CD14-positive monocyte (primary cell): ENCODE results near the gene SVIL. TPM values are rescaled to one million over a fixed set of nuclear protein-coding genes. Genes with fewer than 3 reads are reported as not detected.

Source experiments
- DNase-seq, 3 donors: peaks; one replicate each; pipeline ENCODE4 v3.0.0-alpha.2; 2011 to 2022
- H2AFZ ChIP-seq: 2 replicates; pipeline ENCODE4 v1.6.0; 2012; ENCODE audit warnings: mild to moderate bottlenecking, low read depth, low read length, inconsistent platforms; ENCODE audit not compliant: insufficient read depth, poor library complexity, severe bottlenecking
- H3K27ac ChIP-seq, 2 donors: 1 replicate in 1 of 2; 2 replicates in 1 of 2; pipeline ENCODE4 v1.5.1; 2012 to 2013; ENCODE audit warnings: low read length in 2 of 2, control low read depth in 1 of 2, inconsistent platforms in 1 of 2, low read depth in 1 of 2, mild to moderate bottlenecking in 1 of 2
- H3K27me3 ChIP-seq, 2 donors: one replicate each; pipeline versions ENCODE4 v1.6.0 to v1.6.1; 2011 to 2013; ENCODE audit warnings: low read length in 2 of 2; ENCODE audit not compliant: control insufficient read depth in 2 of 2, insufficient read depth in 2 of 2
- H3K36me3 ChIP-seq, 2 donors: replicated peaks in 1 of 2; 1 replicate in 1 of 2; 2 replicates in 1 of 2; pipeline versions ENCODE4 v1.5.1 to v1.6.1; 2012 to 2013; ENCODE audit warnings: low read length in 2 of 2, control low read depth in 1 of 2, inconsistent platforms in 1 of 2, mild to moderate bottlenecking in 1 of 2; ENCODE audit not compliant: insufficient read depth in 2 of 2, control insufficient read depth in 1 of 2
- H3K4me1 ChIP-seq, 2 donors: 1 replicate in 1 of 2; 2 replicates in 1 of 2; pipeline versions ENCODE4 v1.5.1 to v1.6.1; 2012 to 2013; ENCODE audit warnings: low read length in 2 of 2, control low read depth in 1 of 2, inconsistent platforms in 1 of 2, mild to moderate bottlenecking in 1 of 2, moderate library complexity in 1 of 2; ENCODE audit not compliant: insufficient read depth in 2 of 2, control insufficient read depth in 1 of 2
- H3K4me2 ChIP-seq: replicated peaks from 2 replicates; pipeline ENCODE3; 2012; ENCODE audit warnings: low read length, moderate library complexity, mild to moderate bottlenecking; ENCODE audit not compliant: poor library complexity, severe bottlenecking; ENCODE audit errors: extremely low read depth
- H3K4me3 ChIP-seq, 3 experiments: fragments of 200-600 bp in 1 of 3; sonication (generic) in 1 of 3; replicated peaks in 1 of 3; 1 replicate in 2 of 3; 2 replicates in 1 of 3; pipeline ENCODE4 v1.5.1; 2011 to 2013; ENCODE audit warnings: low read length in 3 of 3, mild to moderate bottlenecking in 3 of 3, control low read depth in 2 of 3, low read depth in 2 of 3, inconsistent platforms in 1 of 3, moderate library complexity in 1 of 3
- H3K79me2 ChIP-seq: 2 replicates; pipeline ENCODE4 v1.6.0; 2012; ENCODE audit warnings: mild to moderate bottlenecking, control low read depth, inconsistent platforms, low read length, moderate library complexity; ENCODE audit not compliant: insufficient read depth
- H3K9ac ChIP-seq: 2 replicates; pipeline ENCODE4 v1.6.0; 2017; ENCODE audit warnings: low read length, mild to moderate bottlenecking; ENCODE audit not compliant: insufficient read depth, poor library complexity, severe bottlenecking
- H3K9me3 ChIP-seq, 2 donors: replicated peaks in 1 of 2; 1 replicate in 1 of 2; 2 replicates in 1 of 2; pipeline versions ENCODE4 v1.5.1 to v1.6.1; 2012 to 2013; ENCODE audit warnings: low read length in 2 of 2, control low read depth in 1 of 2; ENCODE audit not compliant: control insufficient read depth in 1 of 2, insufficient read depth in 1 of 2
- H4K20me1 ChIP-seq: 2 replicates; pipeline ENCODE4 v1.6.0; 2012; ENCODE audit warnings: mild to moderate bottlenecking, low read length, control low read depth, moderate library complexity; ENCODE audit not compliant: insufficient read depth
- H3K27ac Mint-ChIP-seq, 7 donors: one replicate each; pipeline ENCODE4 v1.8.0; 2020; ENCODE audit warnings: mild to moderate bottlenecking in 7 of 7, mixed read lengths in 7 of 7, moderate library complexity in 6 of 7, inconsistent platforms in 2 of 7
- H3K27me3 Mint-ChIP-seq, 3 donors: one replicate each; pipeline ENCODE4 v1.8.0; 2021 to 2022; ENCODE audit warnings: low read depth in 3 of 3, mild to moderate bottlenecking in 3 of 3, mixed read lengths in 3 of 3, moderate library complexity in 3 of 3, inconsistent platforms in 1 of 3
- H3K36me3 Mint-ChIP-seq, 2 donors: one replicate each; pipeline ENCODE4 v1.8.0; 2020; ENCODE audit warnings: mixed read lengths in 2 of 2, inconsistent platforms in 1 of 2, mild to moderate bottlenecking in 1 of 2
- H3K4me1 Mint-ChIP-seq: one replicate; pipeline ENCODE4 v1.8.0; 2020; ENCODE audit warnings: mild to moderate bottlenecking, mixed read lengths
- H3K4me3 Mint-ChIP-seq, 2 donors: one replicate each; pipeline ENCODE4 v1.8.0; 2020; ENCODE audit warnings: mild to moderate bottlenecking in 2 of 2, mixed read lengths in 2 of 2, moderate library complexity in 1 of 2
- H3K9me3 Mint-ChIP-seq, 7 donors: one replicate each; pipeline ENCODE4 v1.8.0; 2020 to 2022; ENCODE audit warnings: mixed read lengths in 7 of 7, mild to moderate bottlenecking in 6 of 7, moderate library complexity in 6 of 7, inconsistent platforms in 2 of 7
- WGBS: methylation state at CpG from one replicate; pipeline ENCODE4 v1.1.5; 2013; ENCODE audit warnings: missing lambda C conversion rate; ENCODE audit not compliant: insufficient coverage; 5-methylcytosine and 5-hydroxymethylcytosine counted together
- intact Hi-C, 2 donors: fragments of 100-400 bp; cut with micrococcal nuclease; formaldehyde crosslinking; loops; one replicate each; pipeline versions ENCODE4 v1.15.0 to v1.15.1; 2023
- polyA plus RNA-seq, 3 donors: library from polyadenylated mRNA; depleted of rRNA in 1 of 3; unstranded in 2 of 3; stranded (reverse) in 1 of 3; fragments of 300-500 nt in 2 of 3; fragments of >200 nt in 1 of 3; fragmentation: Illumina TruSeq in 2 of 3; gene quantifications; 1 replicate in 2 of 3; 2 replicates in 1 of 3; pipeline ENCODE4 v1.2.3, GENCODE V29; 2012 to 2021
- TF ChIP-seq, protein P1 (sequence below): fragments of 200-600 bp; IDR thresholded peaks from one replicate; pipeline ENCODE4 v1.8.0; 2022; ENCODE audit warnings: antibody characterized with exemption, mild to moderate bottlenecking

Gene SVIL
- polyA plus RNA-seq, 3 donors: 2.1 to 14.3 (median 5.8) TPM

DNA sequence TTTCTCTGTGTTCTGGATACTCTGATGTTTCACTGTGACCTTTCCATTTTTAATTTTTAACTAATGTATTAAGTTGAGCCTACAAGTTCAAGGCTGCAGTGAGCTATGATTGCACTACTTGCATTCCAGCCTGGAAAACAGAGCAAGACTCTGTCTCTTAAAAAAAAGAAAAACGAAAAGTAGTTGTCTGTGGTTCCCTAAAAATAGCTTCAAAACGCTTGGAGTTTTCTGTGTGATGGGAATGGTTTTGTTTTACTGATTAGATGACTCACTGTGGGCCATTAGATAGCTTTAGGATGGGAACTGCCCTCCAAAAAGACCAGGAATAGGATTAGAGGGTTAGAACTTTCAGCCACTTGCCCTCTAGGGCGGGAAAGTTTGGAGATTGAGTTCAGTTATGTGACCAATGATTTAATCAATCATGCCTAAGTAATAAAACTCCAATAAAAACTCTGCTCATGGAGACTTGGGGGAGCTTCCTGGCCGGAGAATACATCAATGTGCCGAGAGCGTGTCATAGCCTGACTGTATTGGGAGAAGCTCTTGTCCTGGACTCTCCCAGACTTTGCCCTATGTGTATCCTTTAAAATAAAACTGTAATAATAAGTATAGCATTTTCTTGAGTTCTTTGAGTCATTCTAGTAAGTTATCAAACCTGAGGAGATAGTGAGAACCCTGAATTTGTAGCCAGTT is 198.8 kb downstream of the SVIL start:
- no peaks in the 10 kb centered on the region for H4K20me1 ChIP-seq
- H3K9me3 ChIP-seq: peaks cover 22 to 32% of the 10 kb centered on the region in 2 donors
- no peak overlapping the region for H3K9ac ChIP-seq
- WGBS: 100% methylated on average over 2 of the region's 6 CpGs
- Mint-ChIP-seq H3K36me3 (peaks cover 19 to 24% of the 10 kb centered on the region in 2 donors), H3K4me1 (peaks cover 6% of the 10 kb centered on the region), H3K9me3 (peaks cover 18 to 43% (median 31%) of the 10 kb centered on the region in 7 donors), H3K27ac (no peak overlapping the region), H3K27me3 (peaks cover 0 to 2% (median 0%) of the 10 kb centered on the region in 3 donors), H3K4me3 (no peak overlapping the region)
- H3K4me1 ChIP-seq: no peaks in the 10 kb centered on the region
- H3K36me3 ChIP-seq: peaks cover 0 to 10% of the 10 kb centered on the region in 2 donors
- peaks cover 15% of the 10 kb centered on the region for H3K79me2 ChIP-seq
- TF ChIP-seq, protein P1, sequence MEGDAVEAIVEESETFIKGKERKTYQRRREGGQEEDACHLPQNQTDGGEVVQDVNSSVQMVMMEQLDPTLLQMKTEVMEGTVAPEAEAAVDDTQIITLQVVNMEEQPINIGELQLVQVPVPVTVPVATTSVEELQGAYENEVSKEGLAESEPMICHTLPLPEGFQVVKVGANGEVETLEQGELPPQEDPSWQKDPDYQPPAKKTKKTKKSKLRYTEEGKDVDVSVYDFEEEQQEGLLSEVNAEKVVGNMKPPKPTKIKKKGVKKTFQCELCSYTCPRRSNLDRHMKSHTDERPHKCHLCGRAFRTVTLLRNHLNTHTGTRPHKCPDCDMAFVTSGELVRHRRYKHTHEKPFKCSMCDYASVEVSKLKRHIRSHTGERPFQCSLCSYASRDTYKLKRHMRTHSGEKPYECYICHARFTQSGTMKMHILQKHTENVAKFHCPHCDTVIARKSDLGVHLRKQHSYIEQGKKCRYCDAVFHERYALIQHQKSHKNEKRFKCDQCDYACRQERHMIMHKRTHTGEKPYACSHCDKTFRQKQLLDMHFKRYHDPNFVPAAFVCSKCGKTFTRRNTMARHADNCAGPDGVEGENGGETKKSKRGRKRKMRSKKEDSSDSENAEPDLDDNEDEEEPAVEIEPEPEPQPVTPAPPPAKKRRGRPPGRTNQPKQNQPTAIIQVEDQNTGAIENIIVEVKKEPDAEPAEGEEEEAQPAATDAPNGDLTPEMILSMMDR: no peak
- intact Hi-C loops: no loop called here
- no peak for DNase-seq
- no peak overlapping the region for H3K27ac ChIP-seq
- H3K4me3 ChIP-seq: no peak overlapping the region
- no peak overlapping the region for H3K4me2 ChIP-seq
- no peaks in the 10 kb centered on the region for H3K27me3 ChIP-seq
- H2AFZ ChIP-seq: no peak overlapping the region

DNA sequence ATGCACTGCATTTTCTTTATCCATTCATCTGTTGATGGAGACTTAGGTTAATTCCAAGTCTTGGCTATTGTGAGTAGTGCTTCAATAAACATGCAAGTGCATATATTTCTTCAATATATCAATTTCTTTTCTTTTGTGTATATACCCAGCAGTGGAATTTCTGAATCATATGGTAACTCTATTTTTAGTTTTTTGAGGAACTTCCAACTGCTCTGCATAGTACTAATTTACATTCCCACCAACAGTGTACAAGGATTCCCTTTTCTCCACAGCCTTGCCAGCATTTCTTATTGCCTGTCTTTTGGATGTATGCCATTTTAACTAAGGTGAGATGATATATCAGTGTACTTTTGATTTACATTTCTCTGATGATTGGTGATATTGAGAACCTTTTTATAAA is 200.7 kb downstream of the SVIL start:
- H3K79me2 ChIP-seq: peaks cover 15% of the 10 kb centered on the region
- peaks cover 8% of the 10 kb centered on the region for H3K4me1 Mint-ChIP-seq
- no peak for DNase-seq

More for the DNA sequence above, 200.7 kb downstream of the SVIL start:
- H3K9me3 ChIP-seq: peaks cover 19 to 32% of the 10 kb centered on the region in 2 donors
- Mint-ChIP-seq H3K36me3 (peaks cover 14 to 18% of the 10 kb centered on the region in 2 donors), H3K27ac (no peak overlapping the region), H3K9me3 (peaks cover 21 to 37% (median 29%) of the 10 kb centered on the region in 7 donors), H3K4me3 (no peak overlapping the region), H3K27me3 (peaks cover 0 to 2% (median 0%) of the 10 kb centered on the region in 3 donors)
- peaks cover 0 to 10% of the 10 kb centered on the region in 2 donors for H3K36me3 ChIP-seq
- no peak overlapping the region for H3K4me2 ChIP-seq
- H3K27me3 ChIP-seq: no peaks in the 10 kb centered on the region
- H3K27ac ChIP-seq: no peak overlapping the region
- TF ChIP-seq, protein P1: no peak
- no peak overlapping the region for H3K4me3 ChIP-seq
- H2AFZ ChIP-seq: no peak overlapping the region
- H3K4me1 ChIP-seq: no peaks in the 10 kb centered on the region
- intact Hi-C loops: no loop called here
- H4K20me1 ChIP-seq: no peaks in the 10 kb centered on the region
- no peak overlapping the region for H3K9ac ChIP-seq
